HG03135 (cell line): ENCODE results near the gene SBK2.
"Not testable (repeated sequence)": the region's sequence is repeated elsewhere in the genome, so short reads cannot be mapped to it uniquely, and the experiment has no call there.

Experiments
- ATAC-seq: cut with Tn5 transposase; IDR thresholded peaks from one replicate; pipeline ENCODE4 v1.9.1; 2021; ENCODE audit warnings: mild to moderate bottlenecking, moderate library complexity; ENCODE audit not compliant: unreplicated experiment

Gene SBK2, protein sequence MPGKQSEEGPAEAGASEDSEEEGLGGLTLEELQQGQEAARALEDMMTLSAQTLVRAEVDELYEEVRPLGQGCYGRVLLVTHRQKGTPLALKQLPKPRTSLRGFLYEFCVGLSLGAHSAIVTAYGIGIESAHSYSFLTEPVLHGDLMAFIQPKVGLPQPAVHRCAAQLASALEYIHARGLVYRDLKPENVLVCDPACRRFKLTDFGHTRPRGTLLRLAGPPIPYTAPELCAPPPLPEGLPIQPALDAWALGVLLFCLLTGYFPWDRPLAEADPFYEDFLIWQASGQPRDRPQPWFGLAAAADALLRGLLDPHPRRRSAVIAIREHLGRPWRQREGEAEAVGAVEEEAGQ

DNA sequence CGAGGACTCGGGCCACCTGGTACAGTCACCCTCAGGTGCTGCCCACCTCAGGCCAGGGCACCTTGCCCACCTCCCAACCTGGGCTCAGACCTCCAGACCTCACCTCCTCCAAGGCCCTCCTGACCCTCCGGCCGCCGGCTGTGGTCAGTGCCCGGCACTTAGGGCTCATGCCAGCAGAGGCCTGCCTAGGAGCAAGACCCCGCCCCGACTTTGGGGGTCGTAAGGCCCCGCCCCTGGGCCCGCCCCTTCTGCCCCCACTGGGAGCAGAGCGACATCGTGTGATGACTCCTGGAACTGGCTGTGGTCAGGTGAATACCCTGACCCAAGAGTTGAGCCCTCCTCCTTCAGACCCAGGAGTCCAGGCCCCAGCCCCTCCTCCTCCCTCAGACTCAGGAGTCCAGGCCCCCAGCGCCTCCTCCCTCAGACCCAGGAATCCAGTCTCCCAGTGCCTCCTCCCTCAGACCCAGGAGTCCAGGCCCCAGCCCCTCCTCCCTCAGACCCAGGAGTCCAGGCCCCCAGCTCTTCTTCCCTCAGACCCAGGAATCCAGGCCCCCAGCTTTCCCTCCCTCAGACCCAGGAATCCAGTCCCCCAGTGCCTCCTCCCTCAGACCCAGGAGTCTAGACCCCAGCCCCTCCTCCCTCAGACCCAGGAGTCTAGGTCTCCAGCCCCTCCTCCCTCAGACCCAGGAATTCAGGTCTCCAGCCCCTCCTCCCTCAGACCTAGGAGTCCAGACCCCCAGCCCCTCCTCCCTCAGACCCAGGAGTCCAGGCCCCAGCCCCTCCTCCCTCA lies at the start of gene SBK2:
TSS of gene SBK2 (minus strand) at position 183 of the 790 bp plus-strand sequence. CDS start 839 bp downstream, outside the sequence.
- no peak for ATAC-seq

DNA sequence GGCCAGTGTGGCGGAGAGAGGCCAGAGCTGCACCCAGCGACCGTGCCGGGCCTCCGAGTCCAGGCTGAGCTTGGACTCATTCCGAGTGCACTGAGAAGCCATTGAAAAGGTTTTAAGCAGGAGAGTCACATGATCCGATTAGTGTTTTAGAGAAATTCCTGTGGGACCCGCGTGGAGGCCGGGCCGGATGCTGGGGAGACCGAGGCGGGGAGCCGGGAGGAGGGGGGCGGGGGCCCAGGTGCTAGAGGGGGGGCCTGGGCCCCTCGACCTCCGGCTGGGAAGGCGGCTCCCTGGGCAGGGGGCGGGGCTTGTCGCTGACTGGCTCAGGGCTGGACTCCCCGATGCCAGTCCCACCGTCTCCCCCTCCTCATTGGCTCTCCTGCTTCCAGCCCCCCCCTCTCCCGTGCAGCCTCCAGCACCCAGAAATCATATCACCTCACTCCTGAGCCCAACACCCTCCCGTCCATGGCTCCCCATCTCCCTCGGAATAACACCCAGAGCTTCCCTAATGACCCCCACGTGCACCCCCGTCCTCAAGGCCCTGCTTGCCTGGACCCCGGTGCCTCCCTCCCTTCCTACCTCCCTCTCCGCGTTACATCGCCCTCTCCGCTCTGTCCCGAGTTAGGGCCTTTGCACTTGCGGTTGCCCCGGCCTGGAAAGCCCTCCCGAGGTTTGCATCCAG lies 48.9 kb upstream of the SBK2 start:
- ATAC-seq, result no peak

DNA sequence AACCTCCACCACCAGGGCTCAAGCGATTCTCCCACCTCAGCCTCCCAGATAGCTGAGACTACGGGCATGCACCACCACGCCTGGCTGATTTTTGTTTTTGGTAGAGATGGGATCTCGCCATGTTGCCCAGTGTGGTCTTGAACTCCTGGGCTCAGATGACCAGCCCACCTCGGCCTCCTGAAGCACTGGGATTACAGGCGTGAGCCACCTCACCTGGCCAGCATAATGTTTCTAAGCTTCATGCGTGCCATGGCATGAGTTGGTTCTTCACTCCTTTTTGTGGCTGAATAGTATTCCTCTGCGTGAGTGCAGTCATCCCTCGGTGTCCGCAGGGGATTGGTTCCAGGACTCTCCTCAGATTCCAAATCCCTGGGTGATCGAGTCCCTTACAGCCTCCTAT lies 47.9 kb upstream of the SBK2 start:
- ATAC-seq, result no peak

DNA sequence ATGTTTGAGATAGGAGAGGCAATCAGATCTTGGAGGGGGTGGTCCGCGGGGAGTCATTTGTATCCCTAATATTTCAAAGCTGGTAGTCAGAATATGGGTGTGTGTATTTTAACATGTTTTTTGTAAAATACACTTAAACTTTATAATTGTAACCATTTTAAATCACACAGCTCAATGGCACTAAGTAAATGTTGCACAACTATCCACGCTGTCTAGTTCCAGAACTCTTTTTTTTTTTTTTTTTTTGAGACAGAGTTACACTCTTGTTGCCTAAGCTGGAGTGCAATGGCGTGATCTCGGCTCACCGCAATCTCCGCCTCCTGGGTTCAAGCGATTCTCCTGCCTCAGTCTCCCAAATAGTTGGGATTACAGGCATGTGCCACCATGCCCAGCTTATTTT lies 47.0 kb upstream of the SBK2 start:
- not testable (repeated sequence) for ATAC-seq

DNA sequence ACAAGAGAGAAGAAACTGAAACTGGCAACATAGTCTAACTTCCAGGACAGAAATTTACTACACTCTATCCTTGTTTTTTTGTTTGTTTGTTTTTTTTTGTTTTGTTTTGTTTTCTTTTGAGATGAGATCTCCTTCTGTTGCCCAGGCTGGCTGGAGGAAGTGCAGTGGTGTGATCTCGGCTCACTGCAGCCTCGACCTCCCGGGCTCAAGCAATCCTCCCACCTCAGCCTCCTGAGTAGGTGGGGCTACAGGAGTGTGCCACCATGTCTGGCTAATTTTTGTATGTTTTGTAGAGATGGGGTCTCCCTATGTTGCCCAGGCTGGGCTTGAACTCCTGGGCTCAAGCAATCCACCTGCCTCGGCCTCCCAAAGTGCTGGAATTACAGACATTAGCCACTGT lies 45.4 kb upstream of the SBK2 start:
- not testable (repeated sequence) for ATAC-seq

DNA sequence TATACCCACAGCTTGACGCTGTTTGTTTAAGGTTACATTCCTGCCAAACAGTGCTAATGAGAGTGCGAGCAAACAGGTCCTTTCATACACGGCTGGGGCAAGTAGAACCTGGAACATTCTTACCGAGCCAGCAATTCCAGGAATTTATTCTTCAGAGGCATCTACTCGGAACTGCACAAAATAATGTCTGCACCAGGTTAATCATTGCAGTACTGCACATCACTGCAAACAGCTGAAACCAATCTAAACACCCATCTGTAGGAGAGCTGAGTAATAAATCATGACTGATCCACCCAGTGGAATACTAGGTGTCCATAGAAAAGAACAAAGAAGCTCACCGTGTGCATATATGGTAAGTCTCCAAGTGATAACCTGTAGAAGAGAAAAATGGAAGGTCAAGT lies 44.9 kb upstream of the SBK2 start:
- ATAC-seq, result no peak

DNA sequence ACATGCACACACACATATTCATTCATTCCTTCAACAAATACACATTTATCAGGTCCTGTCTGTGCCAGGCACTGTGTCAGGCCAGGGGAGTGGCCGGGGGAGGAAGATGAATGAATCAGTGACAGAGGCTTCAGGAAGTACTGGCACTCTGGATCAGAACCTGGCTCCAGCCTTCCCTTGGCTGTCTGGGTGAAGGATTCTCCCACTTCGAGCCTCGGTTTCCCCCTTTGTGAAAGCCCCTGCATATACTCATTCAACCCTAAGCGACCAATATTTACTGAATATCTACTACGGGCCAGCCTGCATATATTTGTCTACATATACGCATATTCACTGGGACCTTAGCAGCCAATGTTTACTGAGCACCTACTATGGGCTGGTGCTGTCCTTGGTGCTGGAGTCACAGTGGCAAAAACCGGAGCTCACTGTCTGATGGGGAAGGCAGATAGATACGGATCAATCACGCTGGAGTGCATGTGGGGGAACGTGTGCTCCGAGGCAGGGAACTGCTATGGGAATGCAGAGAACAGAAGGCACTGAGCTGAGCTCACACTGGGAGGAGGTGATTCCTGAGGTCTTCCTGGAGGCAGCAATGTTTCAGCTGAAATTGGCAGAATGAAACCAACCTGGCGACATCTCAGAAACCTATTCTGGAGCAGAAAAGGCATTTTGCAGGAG lies 44.4 kb upstream of the SBK2 start:
- no peak for ATAC-seq

DNA sequence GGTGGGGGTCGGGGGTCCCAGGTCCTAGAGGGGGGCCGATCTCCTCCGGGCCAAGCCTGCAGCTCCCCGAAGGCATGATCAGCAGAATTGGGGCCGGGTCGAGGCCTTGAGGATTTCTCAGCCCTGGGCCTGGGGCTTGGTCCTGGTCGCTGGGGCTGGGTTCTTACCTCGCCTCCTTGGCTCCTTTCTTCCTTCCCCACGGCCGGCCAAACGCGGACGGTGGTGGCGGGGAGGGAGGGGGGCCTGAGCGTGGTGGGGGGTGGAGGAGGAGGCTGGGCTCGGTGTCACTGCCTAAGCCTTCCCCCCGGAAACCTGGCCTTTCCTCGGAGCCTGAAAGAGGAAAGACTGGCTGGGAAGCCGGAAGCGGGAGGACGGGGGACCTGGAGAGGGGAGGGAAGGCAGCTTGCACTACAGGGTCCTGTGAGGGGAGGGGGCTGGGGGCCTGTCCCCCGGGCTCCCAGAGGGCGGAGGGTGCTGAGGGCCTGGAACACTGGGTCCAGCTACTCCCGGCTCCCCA lies 43.8 kb upstream of the SBK2 start, which contains the start of gene ZNF579:
TSS of gene ZNF579 (minus strand) at position 221 of the 517 bp plus-strand sequence. CDS start 1,209 bp downstream, outside the sequence.
- ATAC-seq, result no peak

DNA sequence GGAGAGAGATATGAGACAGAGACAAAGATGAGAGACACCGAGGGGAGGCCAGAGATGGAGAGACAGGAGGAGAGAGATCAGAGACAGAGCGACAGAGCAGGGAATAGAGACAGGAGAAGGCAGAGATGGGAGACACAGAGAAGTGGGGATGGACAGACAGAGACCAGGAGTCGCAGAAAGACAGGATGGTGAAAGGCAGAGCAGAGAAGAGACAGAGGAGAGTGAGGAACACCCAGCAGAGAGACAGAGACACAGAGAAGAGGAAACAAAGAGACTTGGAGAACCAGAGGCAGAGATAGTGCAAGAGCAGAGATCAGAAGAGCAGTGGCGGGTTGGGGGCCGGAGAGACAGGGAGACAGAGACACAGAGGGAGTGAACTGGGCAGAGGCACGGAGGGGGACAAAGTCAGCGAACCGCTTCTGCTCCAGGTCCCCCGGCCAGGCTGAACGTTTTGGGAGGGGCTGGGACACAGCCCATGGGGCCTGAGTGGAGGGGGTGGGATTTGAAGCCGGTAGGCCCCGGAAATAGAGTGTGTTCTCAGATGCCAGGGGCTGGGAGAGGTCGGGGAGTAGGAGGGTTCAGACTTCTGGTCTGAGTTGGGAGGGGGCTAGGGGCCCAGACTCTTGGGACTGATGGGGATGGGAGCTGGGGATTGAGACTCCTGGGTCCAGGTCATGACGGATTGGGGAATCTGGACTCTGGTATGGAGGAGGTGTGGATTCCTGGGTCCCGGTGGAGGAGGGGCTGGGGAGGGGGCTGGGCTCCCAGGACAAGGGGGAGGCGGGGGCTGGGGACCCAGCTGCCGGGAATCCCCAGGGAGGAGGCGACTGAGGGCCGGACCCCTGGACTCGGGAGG lies 43.1 kb upstream of the SBK2 start:
- no peak for ATAC-seq

DNA sequence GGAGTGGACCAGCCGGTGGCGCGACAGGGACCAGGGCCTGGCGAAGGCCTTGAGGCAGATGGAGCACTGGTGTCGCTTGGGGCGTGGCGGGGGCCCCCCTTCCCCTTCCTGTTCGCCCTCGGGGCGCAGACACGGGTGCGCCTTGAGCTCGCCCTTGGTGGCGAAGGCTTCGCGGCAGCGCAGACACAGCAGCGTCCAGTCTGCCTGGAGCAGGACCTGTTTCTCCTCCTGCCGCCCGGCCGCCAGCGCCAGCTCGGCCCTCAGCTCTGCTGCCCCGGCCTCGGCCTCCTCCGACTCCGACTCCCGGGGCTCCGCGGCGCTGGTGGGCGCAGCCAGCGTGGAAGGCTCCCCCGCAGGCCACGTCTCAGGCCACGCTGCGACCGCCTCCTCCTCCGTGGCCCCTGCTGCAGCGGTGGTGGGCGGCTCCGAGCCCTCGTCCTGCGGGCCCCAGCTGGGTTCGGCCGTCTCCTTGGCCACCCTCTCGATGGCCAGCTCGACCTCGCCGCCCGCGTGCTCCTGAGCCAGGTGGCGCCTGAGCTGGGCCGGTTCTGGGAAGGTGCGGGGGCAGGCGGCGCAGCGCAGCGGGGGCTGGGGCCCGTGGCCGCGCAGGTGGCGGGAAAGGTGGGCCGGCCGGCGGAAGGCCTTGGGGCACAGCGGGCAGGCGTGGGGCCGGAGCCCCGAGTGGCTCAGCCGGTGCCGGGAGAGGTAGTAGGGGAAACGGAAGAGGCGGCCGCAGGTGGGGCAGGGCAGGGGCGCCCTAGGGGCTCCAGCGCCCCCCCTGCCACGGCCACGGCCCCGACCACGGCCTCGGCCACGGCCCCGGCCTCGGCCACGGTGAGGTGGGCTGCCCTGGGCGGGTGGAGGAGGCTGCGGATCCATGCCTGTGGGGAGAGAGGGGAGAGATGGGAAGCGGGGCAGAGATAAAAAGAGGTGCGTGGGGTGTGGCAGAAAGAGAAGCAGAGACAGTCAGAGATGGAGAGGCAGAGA lies 42.1 kb upstream of the SBK2 start:
- no peak for ATAC-seq

DNA sequence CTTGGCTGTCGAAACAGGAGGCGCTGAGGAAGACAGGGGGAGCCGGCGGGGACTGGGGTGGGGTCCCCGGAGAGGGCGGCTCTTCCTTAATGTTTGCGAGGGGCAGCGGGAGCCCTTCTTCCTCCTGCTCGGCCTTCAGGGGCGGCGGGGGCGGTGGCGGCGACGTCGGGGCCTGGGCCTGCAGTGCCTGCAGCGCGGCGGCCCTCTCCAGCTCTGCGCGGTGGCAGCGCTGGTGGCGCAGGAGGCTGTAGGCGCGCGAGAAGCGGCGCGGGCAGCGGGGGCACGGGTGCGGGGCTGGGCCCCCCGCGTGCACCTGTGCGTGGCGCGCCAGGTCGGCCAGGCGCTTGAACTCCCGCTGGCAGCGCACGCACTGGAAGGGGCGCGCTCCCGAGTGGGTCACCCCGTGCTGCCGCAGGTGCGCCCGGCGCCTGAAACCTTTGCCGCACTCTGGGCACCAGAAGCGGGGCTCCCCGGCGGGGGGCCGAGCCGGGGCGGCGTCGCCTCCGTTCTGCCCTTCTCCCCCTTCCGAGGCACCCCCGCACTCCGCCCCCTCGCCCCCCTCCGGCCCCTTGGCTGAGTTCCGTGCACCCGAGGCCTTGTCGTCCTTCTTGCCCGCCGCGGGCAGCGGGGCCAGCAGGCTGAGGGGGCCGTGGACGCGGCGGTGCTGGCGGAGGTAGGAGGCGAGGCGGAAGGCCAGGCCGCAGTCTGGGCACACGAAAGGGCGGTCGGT lies 41.3 kb upstream of the SBK2 start:
- ATAC-seq, result no peak

DNA sequence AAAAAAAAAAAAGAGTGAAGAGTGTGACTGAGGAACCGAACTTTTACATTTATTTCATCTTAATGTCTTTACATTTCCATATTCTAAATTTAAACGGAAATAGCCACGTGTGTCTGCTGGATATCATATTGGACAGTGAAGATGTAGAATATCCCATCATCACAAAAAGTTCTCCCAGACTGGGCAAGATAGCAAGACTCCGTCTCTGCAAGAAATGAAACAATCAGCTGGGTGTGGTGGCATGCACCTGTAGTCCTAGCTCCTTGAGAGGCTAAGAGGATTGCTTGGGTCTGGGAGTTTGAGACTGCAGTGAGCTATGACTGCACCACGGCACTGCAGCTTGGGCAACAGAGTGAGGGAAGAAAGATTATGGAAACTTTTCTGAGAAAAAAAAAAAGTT lies 39.8 kb upstream of the SBK2 start:
- ATAC-seq, result no peak

DNA sequence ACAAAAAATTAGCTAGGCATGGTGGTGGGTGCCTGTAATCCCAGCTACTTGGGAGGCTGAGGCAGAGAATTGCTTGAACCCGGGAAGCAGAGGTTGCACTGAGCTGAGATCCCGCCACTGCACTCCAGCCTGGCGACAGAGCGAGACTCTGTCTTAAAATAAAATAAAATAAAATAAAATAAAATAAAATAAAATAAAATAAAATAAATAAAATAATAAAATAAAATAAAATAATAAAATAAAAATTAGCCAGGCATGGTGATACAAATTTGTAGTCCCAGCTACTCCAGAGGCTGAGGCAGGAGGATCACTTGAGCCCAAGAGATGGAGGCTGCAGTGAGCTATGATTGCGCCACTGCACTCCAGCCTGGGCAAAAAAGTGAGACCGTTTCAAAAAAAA lies 37.0 kb upstream of the SBK2 start:
- not testable (repeated sequence) for ATAC-seq

DNA sequence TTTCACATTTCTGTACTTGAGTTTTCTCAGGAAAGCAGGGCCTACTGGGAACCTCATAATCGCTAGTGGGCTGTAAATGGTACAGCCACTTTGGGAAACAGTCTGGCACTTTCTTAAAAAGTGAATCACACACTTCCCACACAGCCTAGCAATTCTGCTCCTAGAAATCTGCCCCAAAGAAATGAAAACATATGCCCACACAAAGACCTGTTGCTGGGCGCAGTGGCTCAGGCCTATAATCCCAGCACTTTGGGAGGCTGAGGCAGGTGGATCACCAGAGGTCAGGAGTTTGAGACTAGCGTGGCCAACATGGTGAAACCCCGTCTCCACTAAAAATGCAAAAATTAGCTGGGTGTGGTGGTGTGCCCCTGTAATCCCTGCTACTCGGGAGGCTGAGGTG lies 32.5 kb upstream of the SBK2 start:
- not testable (repeated sequence) for ATAC-seq

DNA sequence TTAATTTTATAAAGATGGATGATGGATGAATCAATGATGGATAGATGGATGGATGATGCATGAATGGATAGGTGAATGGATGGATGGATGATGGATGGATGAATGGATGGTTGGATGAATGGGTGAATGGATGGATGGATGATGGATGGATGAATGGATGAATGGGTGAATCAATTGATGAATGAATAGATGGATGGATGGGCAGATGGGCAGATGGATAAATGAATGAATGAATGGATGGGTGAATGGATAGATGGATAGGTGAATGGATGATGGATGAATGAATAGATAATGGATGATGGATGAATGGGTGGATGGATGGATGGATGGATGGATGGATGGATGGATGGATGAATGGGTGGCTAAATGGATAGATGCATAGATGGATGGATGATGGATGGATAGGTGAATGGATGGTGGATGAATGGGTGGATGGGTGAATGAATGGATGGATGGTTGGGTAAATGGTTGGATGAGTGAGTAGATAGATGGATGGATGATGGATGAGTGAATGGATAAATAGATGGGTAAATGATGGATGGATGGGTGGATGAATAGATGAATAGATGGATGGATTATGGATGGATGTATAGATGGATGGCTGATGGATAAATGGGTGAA lies 30.9 kb upstream of the SBK2 start:
- no peak for ATAC-seq

DNA sequence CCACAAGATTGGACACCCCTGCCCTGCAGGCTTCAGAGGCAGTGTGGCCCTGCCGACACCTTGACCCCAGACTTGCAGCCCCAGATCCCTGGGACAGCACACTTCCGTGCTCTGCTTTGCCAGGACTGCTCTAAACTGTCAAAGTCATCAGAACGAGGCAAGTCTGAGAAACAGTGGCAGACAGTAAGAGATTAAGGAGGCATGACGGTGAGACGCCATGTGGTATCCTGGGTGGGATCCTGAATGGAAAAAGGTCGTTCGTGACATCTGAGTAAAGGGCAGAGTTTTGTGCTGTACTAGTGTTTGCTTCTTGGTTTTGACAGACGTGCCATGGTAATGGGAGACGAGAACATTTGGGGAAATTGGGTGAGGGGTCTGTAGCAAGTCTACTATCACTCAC lies 29.9 kb upstream of the SBK2 start:
- no peak for ATAC-seq

DNA sequence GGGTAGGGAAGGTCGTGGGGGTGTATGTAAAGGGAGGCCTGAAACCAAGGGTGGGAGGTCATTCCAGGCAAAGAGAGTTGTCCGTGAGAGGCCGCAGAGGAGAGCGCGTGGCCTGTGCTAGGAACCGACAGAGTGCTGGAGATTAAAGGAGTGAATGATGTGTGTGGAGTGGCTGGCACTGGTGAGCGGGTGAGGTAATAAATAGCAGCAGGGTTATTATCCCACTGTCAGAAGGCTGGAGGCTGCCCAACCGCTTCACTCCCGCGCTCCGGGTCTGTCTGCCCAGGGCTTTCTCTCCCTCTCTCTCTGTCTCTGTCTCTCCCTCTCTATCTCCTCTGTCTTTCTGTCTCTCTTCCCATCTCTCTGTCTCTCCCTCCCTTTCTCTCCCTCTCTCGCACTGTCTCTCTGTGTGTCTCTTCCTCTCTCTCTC lies 26.3 kb upstream of the SBK2 start:
- ATAC-seq, result no peak
